Osteoblast (primary cell): ENCODE measurements around the gene CDADC1. TPM values are rescaled to one million over a fixed set of nuclear protein-coding genes. Genes with fewer than 3 reads are reported as not detected.
"Not testable (repeated sequence)": the region's sequence is repeated elsewhere in the genome, so short reads cannot be mapped to it uniquely, and the experiment has no call there.

ENCODE experiments used
- DNase-seq: peaks from one replicate; pipeline ENCODE4 v3.0.0; 2011; ENCODE audit warnings: low spot score, mixed read lengths; ENCODE audit not compliant: insufficient read length; ENCODE audit errors: missing footprints
- H2AFZ ChIP-seq: 2 replicates; pipeline ENCODE4 v1.6.0; 2011; ENCODE audit warnings: mild to moderate bottlenecking, low read length
- H3K27ac ChIP-seq: 2 replicates; pipeline ENCODE4 v1.5.1; 2011; ENCODE audit warnings: mild to moderate bottlenecking, low read depth, low read length, moderate library complexity
- H3K27me3 ChIP-seq: 2 replicates; pipeline ENCODE4 v1.6.0; 2012; ENCODE audit warnings: mild to moderate bottlenecking, control low read depth, inconsistent platforms, low read length, moderate library complexity; ENCODE audit not compliant: insufficient read depth
- H3K36me3 ChIP-seq: 2 replicates; pipeline ENCODE4 v1.5.1; 2011; ENCODE audit warnings: mild to moderate bottlenecking, low read length, control low read depth, moderate library complexity; ENCODE audit not compliant: insufficient read depth
- H3K4me1 ChIP-seq: 2 replicates; pipeline ENCODE4 v1.5.1; 2011; ENCODE audit warnings: mild to moderate bottlenecking, low read length, control low read depth, moderate library complexity; ENCODE audit not compliant: insufficient read depth
- H3K4me2 ChIP-seq: 2 replicates; pipeline ENCODE4 v1.6.0; 2011; ENCODE audit warnings: mild to moderate bottlenecking, low read length; ENCODE audit not compliant: insufficient read depth
- H3K4me3 ChIP-seq: fragments of 200-600 bp; sonication (generic); 3 replicates; pipeline ENCODE4 v1.5.1; 2012; ENCODE audit warnings: mild to moderate bottlenecking, low read length, inconsistent platforms; ENCODE audit not compliant: insufficient read depth
- H3K79me2 ChIP-seq: 2 replicates; pipeline ENCODE4 v1.6.0; 2012; ENCODE audit warnings: mild to moderate bottlenecking, low read length, control low read depth, inconsistent platforms; ENCODE audit not compliant: insufficient read depth
- H3K9me3 ChIP-seq: 2 replicates; pipeline ENCODE4 v1.5.1; 2011; ENCODE audit warnings: low read depth, low read length, control low read depth
- H4K20me1 ChIP-seq: 2 replicates; pipeline ENCODE4 v1.6.0; 2012; ENCODE audit warnings: mild to moderate bottlenecking, low read length, control low read depth; ENCODE audit not compliant: insufficient read depth
- CTCF ChIP-seq: IDR thresholded peaks from 2 replicates; pipeline ENCODE4 v1.5.1; 2011; ENCODE audit warnings: mild to moderate bottlenecking, low read depth, low read length, moderate library complexity; ENCODE audit errors: extremely low read depth
- total RNA-seq: library from RNA; depleted of rRNA; stranded (reverse); fragments of >200 nt; gene quantifications from 2 replicates; pipeline ENCODE4 v1.2.3, GENCODE V29; 2012

CDADC1 gene
- total RNA-seq, 1 donor, result 3.6 TPM

- H2AFZ ChIP-seq, result no peak overlapping the region
- no peaks in the 10 kb centered on the region for H3K79me2 ChIP-seq
- H3K27me3 ChIP-seq, result no peaks in the 10 kb centered on the region
- DNase-seq, result no peak
- no peak overlapping the region for H3K27ac ChIP-seq
- no peak overlapping the region for H3K4me3 ChIP-seq
- H3K9me3 ChIP-seq, result no peaks in the 10 kb centered on the region
- TF ChIP-seq CTCF, result no peak
- H3K36me3 ChIP-seq, result no peaks in the 10 kb centered on the region
- H3K4me2 ChIP-seq, result no peak overlapping the region
- no peaks in the 10 kb centered on the region for H4K20me1 ChIP-seq
- H3K4me1 ChIP-seq, result no peaks in the 10 kb centered on the region
Measured at GRCh38 chr13:49322702-49323101, 75.0 kb downstream of the CDADC1 start.

GRCh38 chr13:49323344-49323743, 75.6 kb downstream of the CDADC1 start:
- no peaks in the 10 kb centered on the region for H3K4me1 ChIP-seq
- H3K4me2 ChIP-seq, result no peak overlapping the region
- no peak overlapping the region for H3K4me3 ChIP-seq
- DNase-seq, result no peak
- H3K27ac ChIP-seq, result no peak overlapping the region
- no peaks in the 10 kb centered on the region for H3K79me2 ChIP-seq
- no peaks in the 10 kb centered on the region for H3K9me3 ChIP-seq
- no peaks in the 10 kb centered on the region for H3K36me3 ChIP-seq
- H4K20me1 ChIP-seq, result no peaks in the 10 kb centered on the region
- H3K27me3 ChIP-seq, result no peaks in the 10 kb centered on the region
- TF ChIP-seq CTCF, result no peak
- H2AFZ ChIP-seq, result no peak overlapping the region

GRCh38 chr13:49326222-49326917, 78.6 kb downstream of the CDADC1 start:
- no peak overlapping the region for H3K4me3 ChIP-seq
- H3K9me3 ChIP-seq, result no peaks in the 10 kb centered on the region
- no peak overlapping the region for H3K27ac ChIP-seq
- TF ChIP-seq CTCF, result no peak
- no peak for DNase-seq
- no peaks in the 10 kb centered on the region for H3K27me3 ChIP-seq
- no peaks in the 10 kb centered on the region for H4K20me1 ChIP-seq
- H2AFZ ChIP-seq, result peak overlapping the region; percentile 1
- no peaks in the 10 kb centered on the region for H3K79me2 ChIP-seq
- H3K4me2 ChIP-seq, result no peak overlapping the region
- H3K4me1 ChIP-seq, result no peaks in the 10 kb centered on the region
- H3K36me3 ChIP-seq, result no peaks in the 10 kb centered on the region

- not testable (repeated sequence) for H3K36me3 ChIP-seq, H3K27ac ChIP-seq, H2AFZ ChIP-seq, H3K4me3 ChIP-seq, H3K9me3 ChIP-seq, H3K27me3 ChIP-seq, H3K4me1 ChIP-seq, DNase-seq, H4K20me1 ChIP-seq, H3K4me2 ChIP-seq, H3K79me2 ChIP-seq
Measured at GRCh38 chr13:49327145-49327544, 79.4 kb downstream of the CDADC1 start.
